ENCODE data around the gene PDE8B. TPM values are rescaled to one million over a fixed set of nuclear protein-coding genes. Genes with fewer than 3 reads are reported as not detected.

PDE8B gene, protein sequence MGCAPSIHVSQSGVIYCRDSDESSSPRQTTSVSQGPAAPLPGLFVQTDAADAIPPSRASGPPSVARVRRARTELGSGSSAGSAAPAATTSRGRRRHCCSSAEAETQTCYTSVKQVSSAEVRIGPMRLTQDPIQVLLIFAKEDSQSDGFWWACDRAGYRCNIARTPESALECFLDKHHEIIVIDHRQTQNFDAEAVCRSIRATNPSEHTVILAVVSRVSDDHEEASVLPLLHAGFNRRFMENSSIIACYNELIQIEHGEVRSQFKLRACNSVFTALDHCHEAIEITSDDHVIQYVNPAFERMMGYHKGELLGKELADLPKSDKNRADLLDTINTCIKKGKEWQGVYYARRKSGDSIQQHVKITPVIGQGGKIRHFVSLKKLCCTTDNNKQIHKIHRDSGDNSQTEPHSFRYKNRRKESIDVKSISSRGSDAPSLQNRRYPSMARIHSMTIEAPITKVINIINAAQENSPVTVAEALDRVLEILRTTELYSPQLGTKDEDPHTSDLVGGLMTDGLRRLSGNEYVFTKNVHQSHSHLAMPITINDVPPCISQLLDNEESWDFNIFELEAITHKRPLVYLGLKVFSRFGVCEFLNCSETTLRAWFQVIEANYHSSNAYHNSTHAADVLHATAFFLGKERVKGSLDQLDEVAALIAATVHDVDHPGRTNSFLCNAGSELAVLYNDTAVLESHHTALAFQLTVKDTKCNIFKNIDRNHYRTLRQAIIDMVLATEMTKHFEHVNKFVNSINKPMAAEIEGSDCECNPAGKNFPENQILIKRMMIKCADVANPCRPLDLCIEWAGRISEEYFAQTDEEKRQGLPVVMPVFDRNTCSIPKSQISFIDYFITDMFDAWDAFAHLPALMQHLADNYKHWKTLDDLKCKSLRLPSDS
- total RNA-seq, result 1 to 10 TPM; 1.1 to 6.8 (median 4.5) TPM
- 1 to 10 TPM; 1.9 to 5.9 (median 5.4) TPM for polyA plus RNA-seq
- long read RNA-seq, donor 1, result 0 reads
- long read RNA-seq, donor 2, result 0 reads
- long read RNA-seq, donor 3, result 0 reads
- long read RNA-seq, donor 4, partial matches to known transcripts, result 0 of 1 reads
- long read RNA-seq, donor 4, other reads (novel, unspliced or antisense), result 1 of 1 reads
- long read RNA-seq, donor 5, partial matches to known transcripts, result 4 of 6 reads
- long read RNA-seq, donor 5, other reads (novel, unspliced or antisense), result 2 of 6 reads
- long read RNA-seq, donor 6, partial matches to known transcripts, result 1 of 1 reads
- long read RNA-seq, donor 6, other reads (novel, unspliced or antisense), result 0 of 1 reads
- long read RNA-seq, donor 7, result 0 reads
- long read RNA-seq, donor 8, result 0 reads
- long read RNA-seq, donor 9, result 0 reads
- long read RNA-seq, donor 10, result 0 reads

DNA sequence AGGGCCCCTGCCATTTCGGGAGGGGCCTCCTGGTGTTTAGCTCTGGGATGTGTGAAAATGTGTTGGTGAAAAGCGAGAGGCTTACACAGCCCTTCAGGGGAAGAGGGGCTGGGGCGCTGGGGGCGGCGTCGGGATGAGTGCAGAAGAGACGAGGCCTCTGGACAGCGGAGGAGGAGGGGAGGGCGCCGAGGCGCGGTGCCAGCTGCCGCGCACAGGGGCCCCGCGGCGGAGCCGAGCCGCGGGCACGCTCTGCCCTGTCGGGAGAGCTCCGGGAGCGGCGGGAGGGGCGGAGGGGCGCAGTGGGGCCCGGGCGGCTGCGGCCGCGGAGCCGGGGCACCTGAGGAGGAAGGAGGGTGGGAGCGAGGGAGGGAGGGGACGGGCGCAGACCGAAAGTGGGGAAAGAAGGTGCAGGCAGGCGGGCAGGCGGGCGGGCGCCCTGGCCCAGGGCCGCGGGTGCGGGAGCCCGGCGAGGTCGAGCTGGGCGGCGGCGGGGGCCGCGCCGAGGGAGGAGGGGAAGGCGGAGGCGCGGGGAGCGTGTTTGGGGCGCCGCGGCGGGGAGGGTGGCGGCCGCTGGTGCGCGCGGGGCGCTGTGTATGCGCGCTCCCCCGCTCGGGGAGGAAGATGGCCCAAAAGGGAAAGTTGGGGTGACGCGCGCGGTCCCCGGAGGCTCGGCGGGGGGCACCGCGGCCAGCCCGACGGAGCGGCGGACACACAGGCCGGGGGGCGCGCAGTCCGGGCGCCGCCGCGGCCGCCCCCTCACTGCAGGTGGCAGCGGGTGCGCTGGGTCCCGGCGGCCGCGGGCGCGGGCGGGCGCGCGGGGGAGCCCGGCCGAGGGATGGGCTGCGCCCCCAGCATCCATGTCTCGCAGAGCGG is at the start of gene PDE8B:
Gene PDE8B (plus strand): TSS at position 590 of the 873 bp plus-strand sequence. CDS start 246 bp downstream, at position 836.
- Histone ChIP-seq H3K27me3 (peaks cover 11% of the 10 kb centered on the region), H3K36me3 (replicated peaks in 1 of 2) (no peaks in the 10 kb centered on the region), H3K4me3 (peak within 1 kb of the TSS in 1 of 4 donors; percentile 82), H3K27ac (peak within 1 kb of the TSS in 1 of 5 donors; percentile 29), H3K4me1 (replicated peaks in 1 of 2) (peaks cover 7% of the 10 kb centered on the region in 2 donors), H3K9me3 (replicated peaks in 1 of 3) (no peaks in the 10 kb centered on the region)
- WGBS, 4 donors, result 1 to 2% (median 1%) methylated on average over 32 to 110 of the region's 110 CpGs
- peak in 1 of 7 donors; percentile 12 for DNase-seq
- intact Hi-C loops (cut with DNase I), result no loop called here
- TF ChIP-seq, protein P1, sequence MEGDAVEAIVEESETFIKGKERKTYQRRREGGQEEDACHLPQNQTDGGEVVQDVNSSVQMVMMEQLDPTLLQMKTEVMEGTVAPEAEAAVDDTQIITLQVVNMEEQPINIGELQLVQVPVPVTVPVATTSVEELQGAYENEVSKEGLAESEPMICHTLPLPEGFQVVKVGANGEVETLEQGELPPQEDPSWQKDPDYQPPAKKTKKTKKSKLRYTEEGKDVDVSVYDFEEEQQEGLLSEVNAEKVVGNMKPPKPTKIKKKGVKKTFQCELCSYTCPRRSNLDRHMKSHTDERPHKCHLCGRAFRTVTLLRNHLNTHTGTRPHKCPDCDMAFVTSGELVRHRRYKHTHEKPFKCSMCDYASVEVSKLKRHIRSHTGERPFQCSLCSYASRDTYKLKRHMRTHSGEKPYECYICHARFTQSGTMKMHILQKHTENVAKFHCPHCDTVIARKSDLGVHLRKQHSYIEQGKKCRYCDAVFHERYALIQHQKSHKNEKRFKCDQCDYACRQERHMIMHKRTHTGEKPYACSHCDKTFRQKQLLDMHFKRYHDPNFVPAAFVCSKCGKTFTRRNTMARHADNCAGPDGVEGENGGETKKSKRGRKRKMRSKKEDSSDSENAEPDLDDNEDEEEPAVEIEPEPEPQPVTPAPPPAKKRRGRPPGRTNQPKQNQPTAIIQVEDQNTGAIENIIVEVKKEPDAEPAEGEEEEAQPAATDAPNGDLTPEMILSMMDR (IDR thresholded peaks at IDR 0.05), result no peak
- TF ChIP-seq POLR2A (IDR thresholded peaks at IDR 0.05), result no peak

DNA sequence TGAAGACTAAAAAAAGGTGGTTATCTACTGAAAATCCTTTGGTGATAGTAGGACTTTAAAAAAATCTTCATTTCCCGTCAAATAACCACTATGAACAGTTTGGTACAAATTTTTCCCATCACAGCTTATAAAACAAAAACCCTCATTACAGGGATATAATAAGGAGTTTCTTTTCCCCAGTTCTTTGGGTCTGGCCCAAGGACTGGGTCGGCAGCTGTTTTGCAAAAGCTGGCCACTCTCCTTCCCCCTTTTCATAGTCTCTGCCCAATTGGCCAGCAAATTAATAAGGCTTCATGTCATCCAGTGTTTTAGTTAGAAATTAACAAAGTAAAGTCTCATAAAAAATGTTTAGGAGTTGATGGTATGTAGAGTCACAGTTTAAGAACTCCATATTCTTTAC is 47.0 kb upstream of the PDE8B start:
- Histone ChIP-seq H3K27me3 (no peaks in the 10 kb centered on the region), H3K27ac (no peak overlapping the region), H3K9me3 (replicated peaks in 1 of 3) (no peaks in the 10 kb centered on the region), H3K4me3 (no peak overlapping the region), H3K4me1 (replicated peaks in 1 of 2) (peaks cover 0 to 7% of the 10 kb centered on the region in 2 donors), H3K36me3 (replicated peaks in 1 of 2) (no peaks in the 10 kb centered on the region)
- intact Hi-C loops (cut with DNase I), result no loop called here
- WGBS, 4 donors, result 66 to 78% (median 76%) methylated on average over 2 of the region's 2 CpGs
- no peak for DNase-seq
- TF ChIP-seq POLR2A (IDR thresholded peaks at IDR 0.05), result no peak
- TF ChIP-seq, protein P1 (IDR thresholded peaks at IDR 0.05), result no peak

DNA sequence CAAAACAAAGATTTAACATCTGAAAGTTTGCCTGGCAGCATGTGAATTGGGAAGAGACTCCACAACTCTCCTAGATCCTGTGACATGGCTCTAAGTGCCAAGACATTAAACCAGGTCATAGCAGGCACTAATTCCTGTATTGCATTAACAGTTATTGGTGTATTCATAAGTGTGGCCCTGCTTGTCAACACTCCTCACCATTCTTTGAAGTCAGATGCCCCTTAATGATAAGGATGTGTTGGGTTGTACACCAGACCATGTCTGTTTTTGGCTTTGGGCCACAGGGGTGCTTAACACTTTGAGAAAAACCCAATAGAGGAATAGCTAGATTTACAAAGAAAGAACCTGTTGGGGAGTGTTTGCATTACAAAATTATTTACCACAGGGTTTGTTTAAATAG is 43.4 kb upstream of the PDE8B start:
- Histone ChIP-seq H3K4me3 (no peak overlapping the region), H3K36me3 (replicated peaks in 1 of 2) (no peaks in the 10 kb centered on the region), H3K27ac (peak overlapping the region in 1 of 5 donors; percentile 67), H3K4me1 (replicated peaks in 1 of 2) (peaks cover 0 to 12% of the 10 kb centered on the region in 2 donors), H3K9me3 (replicated peaks in 1 of 3) (no peaks in the 10 kb centered on the region), H3K27me3 (no peaks in the 10 kb centered on the region)
- DNase-seq, result no peak
- intact Hi-C loops (cut with DNase I), result no loop called here
- TF ChIP-seq POLR2A (IDR thresholded peaks at IDR 0.05), result no peak
- TF ChIP-seq, protein P1 (IDR thresholded peaks at IDR 0.05), result no peak
